ENCODE data around the gene PTGES3. TPM values are rescaled to one million over a fixed set of nuclear protein-coding genes. Genes with fewer than 3 reads are reported as not detected.

Gene PTGES3
- total and polyA plus RNA-seq, 2 experiments from 2014 or later = 334 to 442 TPM

DNA sequence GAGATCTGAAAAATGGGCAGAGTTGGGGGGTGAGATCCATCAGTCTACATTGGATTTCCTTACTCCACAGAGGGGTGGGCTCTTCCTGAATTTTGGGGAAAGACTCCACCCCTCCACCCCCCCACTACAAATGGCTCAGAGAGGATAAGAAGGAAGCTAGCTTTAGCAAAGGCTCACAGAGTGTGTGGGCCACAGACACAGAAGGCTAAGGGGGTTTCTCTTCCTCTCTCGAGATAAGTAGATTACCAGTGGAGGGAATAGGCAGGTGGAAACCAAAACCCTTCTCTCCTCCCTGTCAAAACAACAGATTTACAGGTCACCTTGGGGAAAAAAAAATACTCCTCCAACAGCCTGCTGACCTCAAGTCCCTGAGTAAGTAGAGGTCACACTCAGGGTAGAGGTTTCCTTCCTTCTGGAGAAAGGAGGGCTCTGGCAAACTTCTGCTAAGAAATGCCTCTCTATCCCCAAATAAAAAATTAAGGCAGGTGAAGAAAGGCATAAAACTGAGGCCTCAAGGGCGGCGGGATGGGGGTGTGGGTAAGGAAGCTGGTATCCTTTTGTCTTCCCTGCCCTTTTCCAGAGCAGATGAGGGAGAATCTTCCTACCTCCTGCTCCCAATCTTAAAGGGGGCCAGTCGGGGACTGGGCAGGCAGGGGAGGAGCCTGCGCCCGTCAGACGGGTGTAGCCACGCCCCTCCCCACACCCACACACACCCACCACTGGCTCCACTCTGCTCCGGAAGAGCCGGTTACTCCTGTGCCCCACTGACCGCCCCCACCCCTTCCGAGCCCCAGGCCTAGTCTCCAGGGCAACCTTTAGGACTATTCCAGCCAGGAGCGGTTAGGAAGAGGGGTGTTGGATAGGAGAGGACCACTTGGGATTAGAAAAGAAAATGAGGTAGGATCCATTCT lies 56.0 kb downstream of the PTGES3 start:
- H3K27me3 ChIP-seq (ENCODE audit: insufficient read depth) = no peaks in the 10 kb centered on the region
- Mint-ChIP-seq H3K9me3 (no peaks in the 10 kb centered on the region; the same call in 2 of the 3 replicates), H3K27me3 (ENCODE audit: insufficient read depth, low read depth, poor library complexity) (peaks cover 31% of the 10 kb centered on the region), H3K36me3 (ENCODE audit: low read depth) (peaks cover 1% of the 10 kb centered on the region; the same call in 2 of the 3 replicates), H3K4me1 (peaks cover 63% of the 10 kb centered on the region), H3K27ac (peak overlapping the region; percentile 77), H3K4me3 (peak overlapping the region; percentile 99)
- TF ChIP-seq CREB1 (CRISPR knock-in tag; IDR thresholded peaks at IDR 0.05; ENCODE audit: low read depth) (0 out of 2 replicates have a peak, but pooled peaks have one; percentile 17), EZH2 (IDR thresholded peaks at IDR 0.05; ENCODE audit: low read depth, unreplicated experiment) (no peak), ZNF114 (CRISPR knock-in tag; IDR thresholded peaks at IDR 0.05) (no peak), POLR2AphosphoS5 (IDR thresholded peaks at IDR 0.05; ENCODE audit: low read depth) (peak; percentile 52), NANOG (IDR thresholded peaks at IDR 0.05; ENCODE audit: borderline replicate concordance) (no peak)
- peaks cover 16% of the 10 kb centered on the region for H4K20me1 ChIP-seq (replicated peaks; ENCODE audit: insufficient read depth)
- H2AFZ ChIP-seq = no peak overlapping the region
- no peaks in the 10 kb centered on the region; the same call in 1 of the 2 replicates for H3K36me3 ChIP-seq (ENCODE audit: insufficient read depth)
- H3K9me2 ChIP-seq (ENCODE audit: insufficient read depth) = no peaks in the 10 kb centered on the region
- H3F3A ChIP-seq (replicated peaks; ENCODE audit: low read depth) = peaks cover 13% of the 10 kb centered on the region; the same call in 1 of the 2 replicates
- peak overlapping the region; percentile 70 for H3K4me3 ChIP-seq
- peak; percentile 19 for ATAC-seq
- H3K4me1 ChIP-seq (ENCODE audit: insufficient read depth) = peaks cover 53% of the 10 kb centered on the region
- H3K27ac ChIP-seq (ENCODE audit: low read depth) = peak overlapping the region; percentile 90
- DNase-seq (ENCODE audit: low spot score) = peak; percentile 83
- H3K79me2 ChIP-seq (replicated peaks; ENCODE audit: insufficient read depth) = peaks cover 37% of the 10 kb centered on the region
- peak overlapping the region; percentile 99 for H3K4me2 ChIP-seq

DNA sequence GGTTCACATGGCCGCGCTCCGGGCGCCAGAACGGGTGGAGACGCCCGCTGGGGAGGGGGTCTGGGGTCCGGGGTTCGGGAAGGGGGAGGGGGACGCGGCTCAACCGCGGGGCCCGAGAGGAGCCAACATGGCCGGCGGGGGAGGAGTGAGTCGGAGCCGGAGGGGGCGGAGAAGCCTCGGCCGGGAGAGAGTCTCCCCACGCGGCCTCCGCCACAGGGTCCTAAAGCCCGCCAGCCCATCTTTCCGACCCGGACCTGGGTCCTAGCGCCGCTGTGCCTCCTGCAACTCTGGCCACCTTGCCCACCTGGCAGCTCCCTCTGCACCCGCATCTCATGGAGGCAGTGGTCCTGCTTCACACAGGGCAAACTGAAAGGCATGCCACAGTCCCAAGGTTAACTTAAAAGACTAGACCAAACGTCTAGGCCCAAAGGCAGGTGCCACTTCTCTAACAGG lies 57.9 kb downstream of the PTGES3 start, which contains the start of gene BAZ2A:
BAZ2A (minus strand) TSS at position 147 of the 453 bp plus-strand sequence. CDS start 12,796 bp downstream, outside the sequence.
- Mint-ChIP-seq H3K27me3 (ENCODE audit: insufficient read depth, low read depth, poor library complexity) (peaks cover 23% of the 10 kb centered on the region), H3K27ac (peak within 1 kb of the TSS; percentile 74), H3K4me3 (peak within 1 kb of the TSS; percentile 97), H3K36me3 (ENCODE audit: low read depth) (peaks cover 1% of the 10 kb centered on the region; the same call in 2 of the 3 replicates), H3K4me1 (peaks cover 52% of the 10 kb centered on the region), H3K9me3 (no peaks in the 10 kb centered on the region; the same call in 2 of the 3 replicates)
- peaks cover 48% of the 10 kb centered on the region for H3K4me1 ChIP-seq (ENCODE audit: insufficient read depth)
- ATAC-seq (peak; percentile 53), DNase-seq (ENCODE audit: low spot score) (peak; percentile 99)
- TF ChIP-seq, protein P1, sequence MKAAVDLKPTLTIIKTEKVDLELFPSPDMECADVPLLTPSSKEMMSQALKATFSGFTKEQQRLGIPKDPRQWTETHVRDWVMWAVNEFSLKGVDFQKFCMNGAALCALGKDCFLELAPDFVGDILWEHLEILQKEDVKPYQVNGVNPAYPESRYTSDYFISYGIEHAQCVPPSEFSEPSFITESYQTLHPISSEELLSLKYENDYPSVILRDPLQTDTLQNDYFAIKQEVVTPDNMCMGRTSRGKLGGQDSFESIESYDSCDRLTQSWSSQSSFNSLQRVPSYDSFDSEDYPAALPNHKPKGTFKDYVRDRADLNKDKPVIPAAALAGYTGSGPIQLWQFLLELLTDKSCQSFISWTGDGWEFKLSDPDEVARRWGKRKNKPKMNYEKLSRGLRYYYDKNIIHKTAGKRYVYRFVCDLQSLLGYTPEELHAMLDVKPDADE (IDR thresholded peaks at IDR 0.05) = peak; percentile 12; the same call in 1 of the 2 replicates
- TF ChIP-seq ZNF114 (CRISPR knock-in tag; IDR thresholded peaks at IDR 0.05) (no peak), EZH2phosphoT487 (IDR thresholded peaks at IDR 0.05; ENCODE audit: unreplicated experiment) (no peak), POLR2AphosphoS5 (IDR thresholded peaks at IDR 0.05; ENCODE audit: low read depth) (peak; percentile 64), ZNF331 (CRISPR knock-in tag; IDR thresholded peaks at IDR 0.05; ENCODE audit: low read depth) (no peak), STAT1 (IDR thresholded peaks at IDR 0.05; ENCODE audit: unreplicated experiment) (no peak), CREB1 (CRISPR knock-in tag; IDR thresholded peaks at IDR 0.05; ENCODE audit: low read depth) (peak; percentile 85), JUNB (IDR thresholded peaks at IDR 0.05; ENCODE audit: unreplicated experiment) (no peak)
- H2AFZ ChIP-seq = peak within 1 kb of the TSS; percentile 78; the same call in 1 of the 2 replicates
- H3F3A ChIP-seq (replicated peaks; ENCODE audit: low read depth) = peaks cover 11% of the 10 kb centered on the region; the same call in 1 of the 2 replicates
- peaks cover 55% of the 10 kb centered on the region for H3K79me2 ChIP-seq (replicated peaks; ENCODE audit: insufficient read depth)
- peak within 1 kb of the TSS; percentile 97 for H3K4me3 ChIP-seq
- peak within 1 kb of the TSS; percentile 88 for H3K4me2 ChIP-seq
- no peaks in the 10 kb centered on the region for H3K9me2 ChIP-seq (ENCODE audit: insufficient read depth)
- H3K36me3 ChIP-seq (ENCODE audit: insufficient read depth) = peaks cover 5% of the 10 kb centered on the region
- H3K27me3 ChIP-seq (ENCODE audit: insufficient read depth) = no peaks in the 10 kb centered on the region
- peak within 1 kb of the TSS; percentile 90 for H3K27ac ChIP-seq (ENCODE audit: low read depth)
- H4K20me1 ChIP-seq (replicated peaks; ENCODE audit: insufficient read depth) = peaks cover 26% of the 10 kb centered on the region

Data from GM23338 (cell line).